Limb (tissue), 2 donors: ENCODE data around the gene SLC22A7.
"Not testable (repeated sequence)": the region's sequence is repeated elsewhere in the genome, so short reads cannot be mapped to it uniquely, and the experiment has no call there.

Experiments used
- DNase-seq, 2 donors: peaks; one replicate each; pipeline ENCODE4 v3.0.0-alpha.2; 2016; ENCODE audit errors: extremely low spot score in 2 of 2

The SLC22A7 gene

DNA sequence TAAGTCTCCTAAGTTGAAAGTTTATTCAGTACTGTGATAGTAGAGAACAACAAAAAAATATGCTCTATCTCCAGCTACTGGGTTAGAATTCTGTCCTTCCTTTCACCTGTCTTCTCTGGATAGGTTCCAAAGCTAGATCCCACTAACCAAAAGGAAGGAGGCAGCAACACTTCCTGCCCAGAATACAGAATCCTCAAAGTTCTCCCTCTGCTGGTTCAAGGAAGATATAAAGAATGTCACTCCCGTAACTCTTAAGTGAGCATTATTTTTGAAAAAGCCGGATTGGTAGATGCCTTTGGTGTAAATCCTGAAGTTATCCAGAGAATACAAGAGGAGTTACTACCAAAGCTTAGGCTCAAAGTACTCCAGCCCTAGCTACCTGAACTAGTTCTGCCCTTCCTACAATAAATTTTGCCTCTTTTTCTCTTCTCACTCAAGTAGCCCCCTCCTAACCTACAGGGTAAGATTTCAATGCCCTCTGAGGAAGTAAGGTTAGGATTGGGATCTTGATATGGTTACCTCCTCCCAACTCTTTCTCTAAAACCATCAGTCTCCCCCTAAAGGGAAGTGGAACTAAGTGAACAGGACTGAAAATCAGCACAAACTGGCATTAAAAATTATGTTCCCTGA, 36.5 kb downstream of the SLC22A7 start:
- DNase-seq: peak in 1 of 2 donors; percentile 71

DNA sequence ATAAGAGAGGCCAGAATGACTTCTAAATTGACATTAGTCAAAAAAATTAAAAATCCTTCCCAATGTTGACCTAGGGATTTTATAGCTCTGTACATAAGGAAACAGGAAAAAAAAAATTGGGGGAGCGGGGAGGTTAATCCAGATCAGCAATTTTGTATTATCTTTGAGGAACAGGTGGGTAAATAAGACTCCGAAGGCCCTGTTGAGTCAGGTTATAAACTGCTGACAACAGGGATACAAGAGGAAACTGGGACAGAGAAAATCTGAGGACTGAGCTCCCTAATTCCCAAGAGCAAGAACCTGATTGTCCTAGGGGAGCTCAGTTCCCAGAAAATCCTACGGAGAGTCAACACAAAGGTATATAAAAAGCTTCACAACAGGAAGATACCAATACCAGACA, 37.4 kb downstream of the SLC22A7 start:
- no peak for DNase-seq

DNA sequence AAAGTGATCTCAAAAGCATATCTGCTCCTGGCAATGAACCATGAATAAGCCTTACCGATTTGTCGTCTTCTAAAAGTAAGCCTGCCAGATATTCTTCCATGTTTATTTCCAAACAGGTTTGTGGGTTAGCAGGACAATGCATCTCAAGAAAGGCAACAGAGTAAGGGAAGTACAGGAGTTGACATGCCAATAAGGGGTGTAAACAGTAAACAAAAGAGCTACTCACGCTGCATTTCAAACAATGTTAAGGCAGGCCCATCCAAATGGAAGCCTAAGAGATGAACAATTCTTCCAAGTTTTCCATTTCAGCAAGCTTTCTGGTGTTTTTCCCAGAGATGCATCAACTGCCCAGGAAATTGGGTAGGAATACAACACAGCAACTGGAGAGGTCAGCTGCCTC, 38.3 kb downstream of the SLC22A7 start:
- DNase-seq: no peak

GRCh38 chr6:43338243-43338642, 40.2 kb downstream of the SLC22A7 start:
- DNase-seq: no peak

DNA sequence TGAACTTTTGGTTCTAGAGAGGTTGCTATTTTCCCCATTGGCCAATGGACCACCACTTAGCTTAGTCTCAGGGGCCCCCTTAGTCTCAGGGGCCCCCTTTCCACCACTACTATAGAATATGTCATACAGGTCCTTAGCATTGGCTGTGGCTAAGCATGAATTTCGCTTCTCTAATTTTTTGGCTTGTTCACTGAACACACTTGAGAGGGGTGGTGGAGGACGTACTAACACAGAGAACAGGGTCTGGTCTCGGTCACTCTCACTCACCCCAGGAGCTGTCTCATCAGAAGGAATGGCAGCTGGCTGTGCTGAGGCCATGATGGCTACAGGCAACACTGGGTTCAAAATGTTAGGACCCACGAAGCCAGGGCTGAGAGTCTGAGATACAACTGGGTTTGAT, 41.1 kb downstream of the SLC22A7 start:
- DNase-seq: no peak

DNA sequence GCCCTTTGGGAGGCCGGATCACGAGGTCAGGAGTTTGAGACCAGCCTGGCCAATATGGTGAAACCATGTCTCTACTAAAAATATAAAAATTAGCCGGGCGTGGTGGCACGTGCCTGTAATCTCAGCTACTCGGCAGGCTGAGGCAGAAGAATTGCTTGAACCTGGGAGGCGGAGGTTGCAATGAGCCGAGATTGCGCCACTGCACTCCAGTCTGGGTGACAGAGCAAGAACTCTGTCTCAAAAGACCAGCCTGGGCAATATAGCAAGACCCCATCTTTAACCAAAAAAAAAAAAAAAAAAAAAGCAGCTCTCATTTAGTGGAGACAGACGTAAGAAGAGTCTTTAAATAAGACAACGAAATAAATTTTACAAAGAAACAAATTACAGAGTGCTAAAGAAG, 48.2 kb downstream of the SLC22A7 start:
- not testable (repeated sequence) for DNase-seq

- DNase-seq: no peak
These were observed 49.0 kb downstream of the SLC22A7 start for GRCh38 chr6:43347021-43347420.

GRCh38 chr6:43347444-43347843, 49.4 kb downstream of the SLC22A7 start:
- no peak for DNase-seq

DNA sequence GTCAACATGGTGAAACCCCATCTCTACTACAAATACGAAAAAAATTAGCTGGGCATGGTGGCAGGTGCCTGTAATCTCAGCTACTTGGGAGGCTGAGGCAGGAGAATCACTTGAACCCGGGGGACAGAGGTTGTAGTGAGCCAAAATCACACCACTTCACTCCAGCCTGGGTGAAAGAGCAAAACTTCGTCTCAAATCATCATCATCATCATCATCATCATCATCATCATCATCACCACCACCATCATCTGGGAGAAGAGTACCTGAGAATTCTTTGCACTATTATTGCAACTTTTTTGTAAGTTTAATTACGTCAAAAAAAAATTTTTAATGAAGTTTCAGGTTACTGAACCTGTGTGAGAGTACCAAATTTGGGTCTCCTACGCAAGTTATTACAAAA, 53.9 kb downstream of the SLC22A7 start:
- DNase-seq: not testable (repeated sequence)
